HG03378 (cell line): ENCODE data around the gene TEX48.
A peak's percentile ranks its signal among the peaks of the same experiment; 100 is the strongest.

ENCODE experiments used
- ATAC-seq: cut with Tn5 transposase; IDR thresholded peaks from one replicate; pipeline ENCODE4 v1.9.1; 2021; ENCODE audit warnings: mild to moderate bottlenecking, moderate library complexity; ENCODE audit not compliant: unreplicated experiment

TEX48 gene

GRCh38 chr9:114681594-114682332 lies at the start of gene TEX48:
TEX48 (minus strand) TSS chr9:114682192; CDS start chr9:114671723, 10,469 bp downstream.
- ATAC-seq, result peak; percentile 70

DNA sequence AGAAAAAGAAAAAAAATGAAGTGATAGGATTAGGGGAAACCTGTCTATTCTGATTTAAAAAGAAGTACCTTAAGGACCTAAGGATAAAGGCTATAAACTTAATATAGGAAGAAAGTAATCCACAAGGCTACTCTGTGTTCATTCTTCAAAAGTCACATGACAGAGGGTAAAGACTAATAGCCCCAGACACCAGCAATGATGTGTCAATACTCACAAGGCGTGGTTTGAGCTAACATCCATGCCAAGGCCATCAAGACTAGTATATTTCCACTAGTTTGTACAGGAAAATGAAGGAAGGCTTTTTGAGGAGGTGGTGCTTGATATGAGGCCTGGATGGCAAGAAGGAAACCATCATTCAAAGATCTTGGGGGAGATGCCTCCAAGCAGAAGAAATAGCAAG lies 49.7 kb upstream of the TEX48 start:
- ATAC-seq, result no peak

DNA sequence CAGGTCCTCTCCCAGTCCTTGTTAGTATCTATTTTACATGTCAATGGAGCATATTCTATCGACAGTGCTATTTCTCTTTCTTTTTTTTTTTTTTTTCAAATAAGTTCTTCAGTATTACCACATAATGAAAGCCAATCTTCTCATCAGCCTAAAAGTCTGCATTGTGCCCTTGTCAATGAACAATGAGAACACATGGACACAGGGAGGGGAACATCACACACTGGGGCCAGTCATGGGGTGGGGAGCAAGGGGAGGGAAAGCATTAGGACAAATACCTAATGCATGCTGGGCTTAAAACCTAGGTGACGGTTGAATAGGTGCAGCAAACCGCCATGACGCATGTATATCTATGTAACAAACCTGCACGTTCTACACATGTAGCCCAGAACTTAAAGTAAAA lies 47.7 kb upstream of the TEX48 start:
- ATAC-seq, result no peak

DNA sequence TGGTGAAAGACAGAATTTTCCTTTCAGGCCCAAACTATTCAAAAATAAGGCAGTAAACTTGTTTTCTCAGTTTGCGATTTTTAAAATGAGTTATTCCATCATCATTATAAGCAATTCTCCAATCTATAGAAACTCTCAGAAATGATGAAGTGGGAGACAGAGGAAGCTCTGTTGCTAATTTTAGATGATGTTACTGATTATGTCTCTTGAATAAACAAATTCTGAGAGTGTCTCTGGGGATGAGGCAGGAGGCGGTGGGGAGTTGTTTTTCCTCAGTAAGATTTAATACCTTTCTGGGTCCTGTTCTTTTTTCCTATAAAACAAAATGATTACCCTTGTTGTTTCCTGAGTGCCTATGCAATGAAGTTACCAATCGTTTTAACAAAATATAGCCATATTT lies 43.9 kb upstream of the TEX48 start:
- no peak for ATAC-seq

- ATAC-seq, result no peak
Observed at GRCh38 chr9:114724744-114725143, 42.8 kb upstream of the TEX48 start.

GRCh38 chr9:114723931-114724330 lies 41.9 kb upstream of the TEX48 start:
- ATAC-seq, result no peak

- ATAC-seq, result no peak
Observed at GRCh38 chr9:114722937-114723620, 41.1 kb upstream of the TEX48 start.

DNA sequence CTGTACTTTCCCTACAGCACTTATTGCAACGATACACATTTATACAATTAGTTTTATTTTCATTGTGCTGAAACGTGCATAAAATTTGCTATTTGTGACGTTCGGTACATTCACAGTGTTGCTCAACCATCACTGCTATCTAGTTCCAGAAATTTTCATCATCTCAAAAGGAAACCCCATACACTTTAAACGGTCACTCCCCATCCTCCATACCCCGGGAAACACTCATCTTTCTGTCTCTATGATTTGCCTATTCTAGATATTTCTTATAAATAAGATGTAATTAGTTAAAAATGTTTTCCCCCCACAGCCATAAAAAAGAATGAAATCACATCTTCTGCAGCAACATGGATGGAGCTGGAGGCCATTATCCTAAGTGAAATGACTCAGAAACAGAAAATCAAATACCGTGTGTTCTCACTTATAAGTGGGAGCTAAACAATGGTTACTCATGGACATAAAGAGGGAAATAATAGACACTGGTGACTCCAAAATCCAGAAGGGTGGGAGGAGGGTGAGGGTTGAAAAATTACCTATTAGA lies 40.2 kb upstream of the TEX48 start:
- ATAC-seq, result no peak

DNA sequence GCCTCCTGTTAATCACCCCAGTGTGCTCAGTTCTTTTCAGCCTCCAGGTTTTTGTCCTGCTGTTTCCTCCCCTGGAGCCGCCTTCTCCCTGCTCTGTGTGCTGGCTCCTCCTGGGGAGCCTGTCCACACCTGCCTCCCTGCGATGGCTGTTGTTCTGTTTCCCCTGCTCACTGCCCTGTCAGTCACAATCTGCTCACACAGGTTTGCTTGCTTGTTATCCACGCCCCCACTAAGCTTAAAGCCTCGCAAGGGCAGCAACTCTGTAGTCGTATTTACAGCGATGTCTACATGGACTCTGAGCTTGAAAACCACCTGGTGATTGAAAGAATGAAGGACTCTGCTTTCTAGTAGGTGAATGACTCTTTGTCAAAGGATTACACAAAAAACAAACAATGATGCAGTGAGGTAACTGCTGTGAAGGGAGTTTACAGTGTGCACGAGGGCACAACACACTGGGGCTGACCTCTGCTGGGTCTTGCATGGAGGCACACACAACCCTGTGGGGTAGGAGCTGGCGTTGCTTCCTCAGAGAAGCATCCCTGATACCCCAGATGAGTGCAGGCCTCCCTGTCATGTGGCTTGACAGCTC lies 39.6 kb upstream of the TEX48 start:
- no peak for ATAC-seq

GRCh38 chr9:114720086-114720676 lies 38.2 kb upstream of the TEX48 start:
- no peak for ATAC-seq

DNA sequence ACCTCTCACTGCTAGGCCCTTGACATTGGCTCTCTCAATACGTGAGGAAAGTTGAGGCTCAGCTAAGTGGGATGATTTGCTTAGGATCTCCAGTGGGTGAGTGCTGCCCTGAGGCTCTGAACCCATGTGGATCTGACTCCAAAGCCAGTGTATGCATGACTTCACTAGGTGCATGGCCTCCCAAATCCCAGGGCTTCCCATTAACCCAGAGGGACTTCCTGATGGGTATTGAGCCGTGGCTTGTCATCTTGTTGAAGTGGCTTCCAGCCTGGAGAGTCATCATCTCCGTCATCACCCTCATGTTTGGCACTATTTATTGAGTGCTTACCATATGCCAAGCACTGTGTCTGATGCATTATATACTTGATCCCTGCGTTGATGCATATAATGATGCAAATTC lies 37.3 kb upstream of the TEX48 start:
- ATAC-seq, result no peak

DNA sequence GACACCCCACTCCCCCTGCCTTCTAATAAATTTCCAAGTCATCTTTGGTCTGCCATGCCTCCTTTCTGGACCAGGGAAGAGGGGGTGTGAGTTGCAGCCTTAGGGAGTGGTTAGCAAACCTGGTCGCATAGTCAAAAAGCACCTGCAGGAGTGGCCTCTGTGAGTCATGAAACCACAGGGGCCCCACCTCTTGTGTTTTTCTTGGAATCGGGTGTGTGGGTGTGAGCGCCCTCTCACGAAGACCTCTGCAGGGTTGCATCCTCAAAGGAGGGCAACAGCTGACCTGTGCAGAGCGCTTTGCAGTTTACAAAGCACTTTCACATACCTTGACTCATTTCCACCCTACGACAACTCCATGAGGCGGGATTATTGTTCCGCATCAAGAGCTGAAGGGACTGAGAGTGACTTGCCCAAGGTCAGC lies 36.8 kb upstream of the TEX48 start:
- no peak for ATAC-seq

DNA sequence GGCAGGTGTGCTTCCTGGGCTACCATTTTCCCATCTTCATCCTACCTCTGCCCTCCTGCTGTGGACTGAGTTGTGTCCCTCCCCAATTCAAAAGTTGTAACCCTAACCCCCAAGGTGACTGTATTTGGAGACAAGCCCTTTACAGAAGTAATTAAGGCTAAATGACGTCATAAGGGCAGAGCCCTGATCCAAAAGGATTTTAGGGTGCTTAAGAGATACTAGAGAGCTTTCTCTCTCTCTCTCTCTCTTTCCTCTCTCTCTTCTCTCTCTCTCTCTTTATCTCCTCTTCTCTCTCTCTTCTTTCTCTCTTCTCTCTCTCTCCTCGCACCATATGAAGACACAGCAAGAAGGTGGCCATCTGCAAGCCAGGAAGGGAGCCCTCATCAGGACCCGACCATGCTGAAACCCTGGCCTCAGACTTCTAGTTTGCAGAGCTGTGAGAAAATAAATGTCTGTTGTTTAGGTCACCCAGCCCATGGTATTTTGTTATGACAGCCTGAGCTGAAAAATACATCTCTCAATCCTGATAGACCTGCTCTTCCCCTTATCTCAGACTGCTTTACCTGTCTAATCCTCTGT lies 36.0 kb upstream of the TEX48 start:
- ATAC-seq, result no peak

DNA sequence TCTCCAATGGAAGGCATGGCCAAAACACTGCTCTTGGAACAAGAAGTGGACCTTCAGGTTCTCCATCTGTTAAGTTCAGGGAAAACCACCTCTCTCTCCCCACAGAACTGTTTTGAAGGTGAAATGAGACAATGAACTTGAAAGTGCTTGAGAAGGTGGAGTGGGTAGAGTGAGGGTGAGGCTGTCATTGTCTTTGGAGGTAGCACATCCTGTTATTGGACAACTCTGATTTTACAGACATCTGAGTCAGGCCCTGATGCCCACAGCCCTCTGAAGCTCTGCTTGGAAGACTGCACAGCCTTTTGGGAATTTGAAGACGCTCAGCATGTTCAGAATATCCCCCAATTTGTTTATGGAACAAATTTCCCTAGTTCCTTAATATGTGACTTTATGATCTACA lies 27.6 kb upstream of the TEX48 start:
- ATAC-seq, result no peak

DNA sequence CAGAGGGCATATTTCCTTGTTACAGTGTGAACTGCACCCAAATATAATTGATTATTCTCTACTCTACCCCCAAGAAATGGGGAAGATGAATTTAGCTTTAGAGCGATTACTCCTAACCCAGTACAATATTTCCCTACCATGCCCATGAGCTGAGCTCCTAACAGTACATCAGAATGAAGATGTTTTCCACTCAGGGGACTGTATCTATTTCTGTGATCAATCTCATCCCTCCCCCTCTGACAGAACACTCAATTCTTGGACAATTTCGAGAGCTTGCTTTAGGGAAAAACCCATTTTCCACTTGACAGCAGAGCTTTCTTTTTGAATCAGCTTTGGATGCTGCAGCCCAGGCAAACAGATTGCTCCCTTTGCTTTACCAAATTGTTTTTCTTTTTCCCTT lies 24.7 kb upstream of the TEX48 start:
- ATAC-seq, result no peak

- no peak for ATAC-seq
Observed at GRCh38 chr9:114701988-114702387, 20.0 kb upstream of the TEX48 start.

- ATAC-seq, result peak; percentile 43
Observed at GRCh38 chr9:114697951-114698351, 16.0 kb upstream of the TEX48 start.

GRCh38 chr9:114696814-114697544 lies 15.0 kb upstream of the TEX48 start:
- ATAC-seq, result peak; percentile 73

DNA sequence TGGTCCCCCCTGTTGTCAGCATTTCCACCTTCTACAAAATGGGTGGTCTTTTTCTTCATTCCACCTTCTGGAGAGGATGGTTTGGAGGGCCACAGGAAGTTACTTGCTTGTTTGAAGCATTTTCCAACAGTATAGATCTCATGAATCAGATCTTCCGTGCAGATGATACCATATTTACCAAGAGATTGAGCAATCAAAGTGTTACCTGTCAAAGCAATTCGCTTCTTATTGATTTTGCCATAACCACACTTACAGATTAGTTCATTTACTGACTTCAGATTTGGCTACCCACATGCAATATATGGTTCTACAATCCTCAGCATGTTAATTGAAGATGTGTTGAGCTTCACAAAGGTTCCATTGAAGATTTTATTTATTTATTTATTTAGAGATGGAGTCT lies 14.0 kb upstream of the TEX48 start:
- no peak for ATAC-seq

- ATAC-seq, result peak; percentile 42
Observed at GRCh38 chr9:114694719-114695269, 12.8 kb upstream of the TEX48 start.
